Epithelial cell of proximal tubule (primary cell): Measurements from ENCODE around the gene STRBP. TPM values are rescaled to one million over a fixed set of nuclear protein-coding genes. Genes with fewer than 3 reads are reported as not detected.

Experiments used
- DNase-seq: peaks from one replicate; pipeline ENCODE4 v3.0.0-alpha.2; 2011; ENCODE audit warnings: low read depth
- H3K4me3 ChIP-seq: 2 replicates; pipeline ENCODE4 v1.5.1; 2011; ENCODE audit warnings: low read depth, mild to moderate bottlenecking, low read length
- CTCF ChIP-seq: conservative IDR thresholded peaks from 2 replicates; pipeline ENCODE4 v1.5.1; 2012; ENCODE audit warnings: low read depth, mild to moderate bottlenecking, low read length
- total RNA-seq: library from RNA; depleted of rRNA; stranded (reverse); fragments of >200 nt; gene quantifications from 2 replicates; pipeline ENCODE4 v1.2.3, GENCODE V29; 2015

Gene STRBP
- total RNA-seq, 1 donor from 2014 or later = 18.2 TPM

- TF ChIP-seq CTCF = no peak
- no peak overlapping the region for H3K4me3 ChIP-seq
Measured at GRCh38 chr9:123234853-123235252, 33.5 kb downstream of the STRBP start.

GRCh38 chr9:123232332-123232731 lies 36.1 kb downstream of the STRBP start:
- no peak overlapping the region for H3K4me3 ChIP-seq
- TF ChIP-seq CTCF = no peak
- DNase-seq = no peak

More at GRCh38 chr9:123234853-123235252, 33.5 kb downstream of the STRBP start:
- DNase-seq = no peak

GRCh38 chr9:123231421-123231820 lies 37.0 kb downstream of the STRBP start:
- DNase-seq = no peak
- TF ChIP-seq CTCF = no peak
- H3K4me3 ChIP-seq = no peak overlapping the region

- TF ChIP-seq CTCF = no peak
- no peak overlapping the region for H3K4me3 ChIP-seq
- DNase-seq = no peak
Measured at GRCh38 chr9:123228967-123229366, 39.4 kb downstream of the STRBP start.

GRCh38 chr9:123225995-123226394 lies 42.4 kb downstream of the STRBP start:
- TF ChIP-seq CTCF = no peak
- no peak for DNase-seq
- no peak overlapping the region for H3K4me3 ChIP-seq

GRCh38 chr9:123225374-123225813 lies 43.0 kb downstream of the STRBP start:
- DNase-seq = peak; percentile 66
- no peak overlapping the region for H3K4me3 ChIP-seq
- TF ChIP-seq CTCF = peak; percentile 83

GRCh38 chr9:123220127-123220526 lies 48.3 kb downstream of the STRBP start:
- no peak overlapping the region for H3K4me3 ChIP-seq
- no peak for TF ChIP-seq CTCF
- DNase-seq = no peak
